ENCODE results near the gene EMC6.
A peak's percentile ranks its signal among the peaks of the same experiment; 100 is the strongest.

The EMC6 gene

GRCh38 chr17:3668279-3669084, at the start of gene EMC6, which contains the start of gene TAX1BP3:
TSS of gene EMC6 (plus strand) at chr17:3668812. CDS start at chr17:3669147, 335 bp downstream.
TSS of gene TAX1BP3 (minus strand) at chr17:3668578. CDS start at chr17:3668526, 52 bp downstream.
- DNase-seq = peak; percentile 97 to 99

- no peak for DNase-seq
These were observed 47.4 kb upstream of the EMC6 start for GRCh38 chr17:3621146-3621720.

- DNase-seq = no peak
These were observed 45.5 kb upstream of the EMC6 start for GRCh38 chr17:3622977-3623594.

- no peak for DNase-seq
These were observed 41.5 kb upstream of the EMC6 start for GRCh38 chr17:3626831-3627768.

- DNase-seq = no peak
These were observed 40.8 kb upstream of the EMC6 start for GRCh38 chr17:3627769-3628167.

GRCh38 chr17:3630781-3631180, 37.8 kb upstream of the EMC6 start:
- no peak for DNase-seq

GRCh38 chr17:3632287-3632686, 36.3 kb upstream of the EMC6 start:
- DNase-seq = no peak

- DNase-seq = no peak
These were observed 33.0 kb upstream of the EMC6 start for GRCh38 chr17:3635474-3636153.

GRCh38 chr17:3636154-3636907, 32.3 kb upstream of the EMC6 start, which contains the start of the genes CTNS and SHPK:
TSS of gene CTNS (plus strand) at chr17:3636760. CDS start at chr17:3640207, 3,447 bp downstream.
TSS of gene SHPK (minus strand) at chr17:3636250. CDS start at chr17:3636219, 31 bp downstream.
- DNase-seq = peak; percentile 94 to 95

- DNase-seq = no peak
These were observed 31.7 kb upstream of the EMC6 start for GRCh38 chr17:3636908-3637373.

GRCh38 chr17:3639981-3640596, 28.5 kb upstream of the EMC6 start:
- peak in 1 of 2 donors; percentile 23 for DNase-seq

- DNase-seq = no peak
These were observed 27.6 kb upstream of the EMC6 start for GRCh38 chr17:3641014-3641413.

- no peak for DNase-seq
These were observed 26.7 kb upstream of the EMC6 start for GRCh38 chr17:3641717-3642486.

GRCh38 chr17:3643889-3644349, 24.7 kb upstream of the EMC6 start:
- DNase-seq = no peak

GRCh38 chr17:3645310-3645709, 23.3 kb upstream of the EMC6 start:
- no peak for DNase-seq

GRCh38 chr17:3647251-3647650, 21.4 kb upstream of the EMC6 start:
- no peak for DNase-seq

- DNase-seq = peak; percentile 17 to 40
These were observed 20.6 kb upstream of the EMC6 start for GRCh38 chr17:3647769-3648555.

GRCh38 chr17:3655766-3656165, 12.8 kb upstream of the EMC6 start:
- no peak for DNase-seq

GRCh38 chr17:3656353-3656752, 12.3 kb upstream of the EMC6 start:
- no peak for DNase-seq

Data from CD4-positive, alpha-beta T cell treated with Interleukin-1 beta for 1 hour (primary cell).